PFSK-1 (cell line): ENCODE data around the gene OR3A2.

Experiments
- POLR2AphosphoS5 ChIP-seq: IDR thresholded peaks from 2 replicates; pipeline ENCODE4 v1.6.1; 2012; ENCODE audit warnings: low read depth, mild to moderate bottlenecking, control low read depth, low read length, moderate library complexity
- TAF1 ChIP-seq: IDR thresholded peaks from 2 replicates; pipeline ENCODE4 v1.6.1; 2012; ENCODE audit warnings: low read length, control low read depth, borderline replicate concordance; ENCODE audit not compliant: insufficient read depth
- TF ChIP-seq, protein P1 (sequence below), 2 experiments: IDR thresholded peaks; 2 replicates each; pipeline versions ENCODE4 v1.6.1 to v1.8.0; 2011 to 2012; ENCODE audit warnings: low read depth in 2 of 2, low read length in 2 of 2, control low read depth in 1 of 2, inconsistent platforms in 1 of 2, mild to moderate bottlenecking in 1 of 2, moderate library complexity in 1 of 2; ENCODE audit not compliant: insufficient read depth in 1 of 2

- TF ChIP-seq, protein P1, sequence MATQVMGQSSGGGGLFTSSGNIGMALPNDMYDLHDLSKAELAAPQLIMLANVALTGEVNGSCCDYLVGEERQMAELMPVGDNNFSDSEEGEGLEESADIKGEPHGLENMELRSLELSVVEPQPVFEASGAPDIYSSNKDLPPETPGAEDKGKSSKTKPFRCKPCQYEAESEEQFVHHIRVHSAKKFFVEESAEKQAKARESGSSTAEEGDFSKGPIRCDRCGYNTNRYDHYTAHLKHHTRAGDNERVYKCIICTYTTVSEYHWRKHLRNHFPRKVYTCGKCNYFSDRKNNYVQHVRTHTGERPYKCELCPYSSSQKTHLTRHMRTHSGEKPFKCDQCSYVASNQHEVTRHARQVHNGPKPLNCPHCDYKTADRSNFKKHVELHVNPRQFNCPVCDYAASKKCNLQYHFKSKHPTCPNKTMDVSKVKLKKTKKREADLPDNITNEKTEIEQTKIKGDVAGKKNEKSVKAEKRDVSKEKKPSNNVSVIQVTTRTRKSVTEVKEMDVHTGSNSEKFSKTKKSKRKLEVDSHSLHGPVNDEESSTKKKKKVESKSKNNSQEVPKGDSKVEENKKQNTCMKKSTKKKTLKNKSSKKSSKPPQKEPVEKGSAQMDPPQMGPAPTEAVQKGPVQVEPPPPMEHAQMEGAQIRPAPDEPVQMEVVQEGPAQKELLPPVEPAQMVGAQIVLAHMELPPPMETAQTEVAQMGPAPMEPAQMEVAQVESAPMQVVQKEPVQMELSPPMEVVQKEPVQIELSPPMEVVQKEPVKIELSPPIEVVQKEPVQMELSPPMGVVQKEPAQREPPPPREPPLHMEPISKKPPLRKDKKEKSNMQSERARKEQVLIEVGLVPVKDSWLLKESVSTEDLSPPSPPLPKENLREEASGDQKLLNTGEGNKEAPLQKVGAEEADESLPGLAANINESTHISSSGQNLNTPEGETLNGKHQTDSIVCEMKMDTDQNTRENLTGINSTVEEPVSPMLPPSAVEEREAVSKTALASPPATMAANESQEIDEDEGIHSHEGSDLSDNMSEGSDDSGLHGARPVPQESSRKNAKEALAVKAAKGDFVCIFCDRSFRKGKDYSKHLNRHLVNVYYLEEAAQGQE (IDR thresholded peaks at IDR 0.05; ENCODE audit: insufficient read depth in 1 of 2, low read depth in 2 of 2, low read length in 2 of 2): no peak
- TF ChIP-seq TAF1 (no peak), POLR2AphosphoS5 (no peak)
Observed at GRCh38 chr17:3385869-3386816, at the start of gene OR3A2.
